ENCODE measurements around the gene CPSF7. TPM values are rescaled to one million over a fixed set of nuclear protein-coding genes. Genes with fewer than 3 reads are reported as not detected.

The CPSF7 gene
- total RNA-seq, 4 donors from 2014 or later, result 37.2 to 62.6 (median 49.4) TPM

DNA sequence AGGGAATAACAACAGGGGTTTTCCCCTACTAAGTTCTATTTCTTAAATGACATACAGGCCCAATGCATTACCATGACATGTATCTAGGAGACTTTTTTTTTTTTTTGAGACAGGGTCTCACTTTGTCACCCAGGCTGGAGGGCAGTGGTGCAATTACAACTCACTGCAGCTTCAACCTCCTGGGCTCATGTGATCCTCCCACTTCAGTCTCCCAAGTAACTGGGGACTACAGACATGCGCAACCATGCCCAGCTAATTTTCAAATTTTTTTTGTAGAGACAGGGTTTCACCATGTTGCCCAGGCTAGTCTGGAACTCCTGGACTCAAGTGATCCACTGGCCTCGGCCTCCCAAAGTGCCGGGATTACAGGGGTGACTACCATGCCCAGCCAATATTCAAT lies 7.5 kb downstream of the CPSF7 start:
- TF ChIP-seq, protein P1, sequence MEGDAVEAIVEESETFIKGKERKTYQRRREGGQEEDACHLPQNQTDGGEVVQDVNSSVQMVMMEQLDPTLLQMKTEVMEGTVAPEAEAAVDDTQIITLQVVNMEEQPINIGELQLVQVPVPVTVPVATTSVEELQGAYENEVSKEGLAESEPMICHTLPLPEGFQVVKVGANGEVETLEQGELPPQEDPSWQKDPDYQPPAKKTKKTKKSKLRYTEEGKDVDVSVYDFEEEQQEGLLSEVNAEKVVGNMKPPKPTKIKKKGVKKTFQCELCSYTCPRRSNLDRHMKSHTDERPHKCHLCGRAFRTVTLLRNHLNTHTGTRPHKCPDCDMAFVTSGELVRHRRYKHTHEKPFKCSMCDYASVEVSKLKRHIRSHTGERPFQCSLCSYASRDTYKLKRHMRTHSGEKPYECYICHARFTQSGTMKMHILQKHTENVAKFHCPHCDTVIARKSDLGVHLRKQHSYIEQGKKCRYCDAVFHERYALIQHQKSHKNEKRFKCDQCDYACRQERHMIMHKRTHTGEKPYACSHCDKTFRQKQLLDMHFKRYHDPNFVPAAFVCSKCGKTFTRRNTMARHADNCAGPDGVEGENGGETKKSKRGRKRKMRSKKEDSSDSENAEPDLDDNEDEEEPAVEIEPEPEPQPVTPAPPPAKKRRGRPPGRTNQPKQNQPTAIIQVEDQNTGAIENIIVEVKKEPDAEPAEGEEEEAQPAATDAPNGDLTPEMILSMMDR (IDR thresholded peaks at IDR 0.05), result no peak
- ATAC-seq (ENCODE audit: low FRiP score) (no peak), DNase-seq (ENCODE audit: low spot score) (no peak)

DNA sequence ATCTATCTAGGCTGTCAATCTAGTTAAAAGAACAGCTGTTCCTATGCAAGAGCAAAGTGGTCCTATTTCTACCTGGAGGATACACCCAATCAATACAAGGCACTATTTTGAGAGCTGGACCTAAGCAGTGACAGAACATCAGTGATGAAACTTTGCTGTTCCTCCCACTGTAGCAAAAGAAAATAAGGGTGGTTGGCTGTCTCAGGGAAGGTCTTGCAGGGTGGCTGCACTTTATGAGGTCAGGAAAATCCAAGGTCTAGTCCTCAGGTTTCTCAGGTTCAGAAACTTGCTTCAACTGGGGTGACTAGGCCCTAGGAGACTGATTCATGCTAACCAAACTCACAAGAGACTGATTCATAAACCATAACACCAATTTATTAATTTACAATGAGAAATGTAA lies 11.6 kb downstream of the CPSF7 start:
- TF ChIP-seq, protein P1 (IDR thresholded peaks at IDR 0.05), result no peak
- no peak for DNase-seq (ENCODE audit: low spot score)
- no peak for ATAC-seq (ENCODE audit: low FRiP score)

DNA sequence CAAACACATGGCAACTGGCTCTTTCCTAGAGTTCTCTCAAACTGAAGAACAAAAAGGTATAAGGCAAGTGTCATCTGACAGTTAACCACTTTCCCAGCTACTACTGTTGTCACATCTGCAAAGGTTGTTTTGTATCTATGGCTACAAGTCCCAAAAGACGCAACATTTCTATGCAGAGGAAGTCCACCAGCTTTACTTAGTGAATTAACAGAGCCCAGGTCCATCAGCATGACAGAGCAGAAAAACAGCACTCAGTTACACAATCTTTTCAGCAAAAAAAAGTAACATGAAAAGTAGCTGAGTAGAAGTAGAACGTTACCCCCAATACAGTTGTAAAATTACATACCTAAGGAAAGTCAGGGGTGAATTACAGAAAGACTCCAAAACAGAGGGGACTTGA lies 12.1 kb downstream of the CPSF7 start:
- TF ChIP-seq, protein P1 (IDR thresholded peaks at IDR 0.05), result no peak
- DNase-seq (ENCODE audit: low spot score), result no peak
- ATAC-seq (ENCODE audit: low FRiP score), result no peak

DNA sequence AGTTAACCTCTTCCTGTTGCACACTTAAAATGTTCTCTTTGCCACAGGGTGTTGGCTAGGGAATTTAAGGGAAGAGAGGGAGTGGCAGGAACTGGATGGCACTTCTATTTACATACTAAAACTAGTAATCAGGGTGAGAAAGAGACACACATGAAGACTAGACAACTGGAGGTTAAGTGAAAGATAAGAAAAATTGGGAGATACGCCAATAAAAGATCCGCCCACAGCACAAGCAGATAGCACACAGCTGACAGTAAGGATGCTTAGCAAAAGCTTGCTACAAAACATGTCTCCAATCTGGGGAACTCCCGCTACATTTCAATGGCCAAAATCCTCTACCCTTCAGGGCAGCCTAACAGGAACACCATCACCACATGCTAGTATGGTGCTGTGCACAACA lies 12.8 kb downstream of the CPSF7 start:
- ATAC-seq (ENCODE audit: low FRiP score) (no peak), DNase-seq (ENCODE audit: low spot score) (no peak)
- TF ChIP-seq, protein P1 (IDR thresholded peaks at IDR 0.05), result no peak

DNA sequence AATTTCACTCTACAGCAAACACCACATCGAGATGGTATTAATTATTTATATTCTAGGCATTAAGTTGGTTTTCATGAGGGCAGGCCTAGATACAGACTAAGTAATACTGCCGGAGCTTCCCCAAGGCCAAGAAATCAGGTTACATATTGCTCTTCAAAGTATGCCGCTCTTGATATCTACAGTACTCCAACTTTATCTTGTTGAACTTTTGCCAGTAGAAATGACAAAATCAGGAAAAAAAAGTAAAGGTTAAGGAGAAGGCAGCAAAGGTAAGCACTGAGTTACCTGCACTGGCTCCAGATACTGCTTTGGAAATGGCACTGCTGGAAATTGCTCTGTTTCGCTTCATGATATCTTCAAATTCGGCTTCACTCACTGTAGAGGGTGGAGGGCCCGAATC lies 14.4 kb downstream of the CPSF7 start:
- ATAC-seq (ENCODE audit: low FRiP score) (no peak), DNase-seq (ENCODE audit: low spot score) (no peak)
- TF ChIP-seq, protein P1 (IDR thresholded peaks at IDR 0.05), result no peak

DNA sequence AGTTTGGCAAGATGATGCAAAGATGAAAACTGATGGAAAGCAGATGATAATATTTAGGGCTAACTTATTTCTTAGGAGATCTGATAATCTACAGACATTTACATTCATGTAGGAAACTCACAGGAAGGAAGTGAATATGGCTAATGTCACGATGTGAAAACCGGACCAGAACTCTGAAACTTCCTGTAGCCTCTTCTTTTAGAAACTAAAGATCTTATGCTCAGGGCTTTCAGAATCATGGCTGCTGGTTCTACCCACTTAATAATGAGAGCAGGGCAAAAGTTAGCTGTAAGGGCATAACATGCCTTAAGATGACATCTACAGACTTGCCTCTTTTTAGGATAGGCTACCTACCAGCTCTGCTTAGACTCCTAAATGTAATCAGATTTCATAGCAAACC lies 15.2 kb downstream of the CPSF7 start:
- TF ChIP-seq, protein P1 (IDR thresholded peaks at IDR 0.05), result no peak
- DNase-seq (ENCODE audit: low spot score) (no peak), ATAC-seq (ENCODE audit: low FRiP score) (no peak)

DNA sequence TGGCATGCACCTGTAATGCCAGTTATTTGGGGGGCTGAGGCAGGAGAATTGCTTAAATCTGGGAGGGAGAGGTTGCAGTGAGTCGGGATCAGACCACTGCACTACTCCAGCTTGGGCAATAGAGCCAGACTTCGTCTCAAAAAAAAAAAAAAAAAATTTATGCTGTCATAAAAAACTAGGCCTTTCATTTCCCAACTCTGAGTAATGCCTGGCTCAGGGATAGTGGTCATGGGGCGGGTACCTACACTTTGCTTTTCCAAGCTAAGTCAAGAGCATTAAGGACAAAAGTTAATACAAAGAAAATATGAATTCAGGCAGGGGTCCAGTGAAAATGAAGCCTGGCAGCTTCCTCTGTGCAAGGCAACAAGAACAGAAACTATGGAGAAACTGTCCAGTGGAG lies 16.3 kb downstream of the CPSF7 start:
- no peak for ATAC-seq (ENCODE audit: low FRiP score)
- TF ChIP-seq, protein P1 (IDR thresholded peaks at IDR 0.05), result no peak
- no peak for DNase-seq (ENCODE audit: low spot score)

All from omental fat pad (tissue), 4 donors.